HepG2 (cell line): ENCODE results near the gene DUS2. TPM values are rescaled to one million over a fixed set of nuclear protein-coding genes. Genes with fewer than 3 reads are reported as not detected.

ENCODE experiments used
- AGO1 ChIP-seq: fragments of 200-400 bp; formaldehyde crosslinking; IDR thresholded peaks from 2 replicates; pipeline ENCODE4 v1.6.1; 2017; ENCODE audit warnings: mild to moderate bottlenecking, low read depth, low read length, moderate library complexity; ENCODE audit not compliant: poor library complexity, severe bottlenecking
- AKAP8 ChIP-seq: sonication (generic); formaldehyde crosslinking; IDR thresholded peaks from 2 replicates; pipeline ENCODE4 v1.5.1; 2020; ENCODE audit warnings: mild to moderate bottlenecking, missing genetic modification reagents
- CENPT ChIP-seq: sonication (generic); formaldehyde crosslinking; IDR thresholded peaks from 2 replicates; pipeline ENCODE4 v1.8.0; 2022; ENCODE audit warnings: low read depth, mild to moderate bottlenecking, moderate library complexity, missing genetic modification reagents
- E2F5 ChIP-seq: sonication (generic); formaldehyde crosslinking; conservative IDR thresholded peaks from 2 replicates; pipeline ENCODE4 v1.4.0; 2020; ENCODE audit warnings: missing genetic modification reagents
- KAT8 ChIP-seq: IDR thresholded peaks from 2 replicates; pipeline ENCODE4 v1.6.1; 2016; ENCODE audit warnings: missing genetic modification reagents, missing compliant biosample characterization
- MYC ChIP-seq: sonication (generic); formaldehyde crosslinking; IDR thresholded peaks from 2 replicates; pipeline ENCODE4 v1.9.0; 2021; ENCODE audit warnings: missing genetic modification reagents, borderline replicate concordance
- NCOA1 ChIP-seq: sonication (generic); formaldehyde crosslinking; IDR thresholded peaks from 2 replicates; pipeline ENCODE4 v1.9.0; 2021; ENCODE audit warnings: missing genetic modification reagents
- SETDB1 ChIP-seq: sonication (generic); formaldehyde crosslinking; IDR thresholded peaks from 2 replicates; pipeline ENCODE4 v1.5.1; 2020; ENCODE audit warnings: missing genetic modification reagents, mild to moderate bottlenecking, borderline replicate concordance
- SMARCE1 ChIP-seq: fragments of 450-650 bp; IDR thresholded peaks from 2 replicates; pipeline ENCODE4 v1.6.1; 2017; ENCODE audit warnings: borderline replicate concordance
- TCF7L2 ChIP-seq: IDR thresholded peaks from 2 replicates; pipeline ENCODE4 v1.6.1; 2011; ENCODE audit warnings: mild to moderate bottlenecking, low read depth, low read length, moderate library complexity
- THAP9 ChIP-seq: sonication (generic); formaldehyde crosslinking; IDR thresholded peaks from 2 replicates; pipeline ENCODE4; 2020; ENCODE audit warnings: missing genetic modification reagents, mild to moderate bottlenecking, borderline replicate concordance
- TOE1 ChIP-seq: sonication (generic); formaldehyde crosslinking; IDR thresholded peaks from 2 replicates; pipeline ENCODE4 v1.4.0; 2020; ENCODE audit warnings: mild to moderate bottlenecking, missing genetic modification reagents
- YEATS4 ChIP-seq: sonication (generic); formaldehyde crosslinking; IDR thresholded peaks from 2 replicates; pipeline ENCODE4 v1.4.0; 2020; ENCODE audit warnings: missing genetic modification reagents, borderline replicate concordance
- ZFP90 ChIP-seq: sonication (generic); formaldehyde crosslinking; IDR thresholded peaks from 2 replicates; pipeline ENCODE4 v1.8.0; 2022; ENCODE audit warnings: missing genetic modification reagents, mild to moderate bottlenecking, inconsistent platforms, borderline replicate concordance
- ZNF326 ChIP-seq: sonication (generic); formaldehyde crosslinking; IDR thresholded peaks from 2 replicates; pipeline ENCODE4 v1.4.0; 2020; ENCODE audit warnings: missing genetic modification reagents, borderline replicate concordance
- ZNF331 ChIP-seq: sonication (generic); formaldehyde crosslinking; IDR thresholded peaks from 2 replicates; pipeline ENCODE4 v1.4.0; 2020; ENCODE audit warnings: missing genetic modification reagents
- ZNF496 ChIP-seq: sonication (generic); formaldehyde crosslinking; IDR thresholded peaks from 2 replicates; pipeline ENCODE4 v1.8.1; 2023; ENCODE audit warnings: mild to moderate bottlenecking, moderate library complexity, missing genetic modification reagents; ENCODE audit not compliant: insufficient replicate concordance
- ZNF512 ChIP-seq: sonication (generic); formaldehyde crosslinking; IDR thresholded peaks from 2 replicates; pipeline ENCODE4 v1.4.0; 2020; ENCODE audit warnings: mild to moderate bottlenecking, missing genetic modification reagents
- ZNF562 ChIP-seq: sonication (generic); formaldehyde crosslinking; IDR thresholded peaks from 2 replicates; pipeline ENCODE4 v1.8.0; 2022; ENCODE audit warnings: missing genetic modification reagents, borderline replicate concordance
- ZNF567 ChIP-seq: sonication (generic); formaldehyde crosslinking; IDR thresholded peaks from 2 replicates; pipeline ENCODE4 v1.8.1; 2023; ENCODE audit warnings: mild to moderate bottlenecking, missing genetic modification reagents, borderline replicate concordance
- ZNF672 ChIP-seq: sonication (generic); formaldehyde crosslinking; IDR thresholded peaks from 2 replicates; pipeline ENCODE4 v1.8.1; 2022; ENCODE audit warnings: missing genetic modification reagents
- ZNF781 ChIP-seq: sonication (generic); formaldehyde crosslinking; IDR thresholded peaks from 2 replicates; pipeline ENCODE4 v1.5.1; 2020; ENCODE audit warnings: borderline replicate concordance, mild to moderate bottlenecking, missing genetic modification reagents; ENCODE audit errors: not compliant biosample characterization
- ZNF850 ChIP-seq: sonication (generic); formaldehyde crosslinking; conservative IDR thresholded peaks from 2 replicates; pipeline ENCODE4 v1.9.0; 2021; ENCODE audit warnings: mild to moderate bottlenecking, missing genetic modification reagents
- ZNF879 ChIP-seq: sonication (generic); formaldehyde crosslinking; IDR thresholded peaks from 2 replicates; pipeline ENCODE4 v1.8.1; 2023; ENCODE audit warnings: missing genetic modification reagents
- polyA plus RNA-seq, 8 experiments: library from polyadenylated mRNA; depleted of rRNA in 3 of 8; stranded (reverse) in 7 of 8; unstranded in 1 of 8; fragments of >200 nt; fragmentation: Illumina TruSeq in 4 of 8; extraction: Trizol in 4 of 8; gene quantifications; 2 replicates each; pipeline versions ENCODE4 v1.2.1 to v1.2.3, GENCODE V29; 2011 to 2016; ENCODE audit warnings: low read depth in 4 of 8, missing spikeins in 1 of 8, mixed read lengths in 1 of 8; ENCODE audit not compliant: insufficient read depth in 1 of 8
- total RNA-seq, 5 experiments: library from RNA; depleted of rRNA; stranded (reverse); fragments of >200 nt; fragmentation: Illumina TruSeq; extraction: Trizol; gene quantifications; 2 replicates each; pipeline ENCODE4 v1.2.3, GENCODE V29; 2016; ENCODE audit warnings: low read depth in 1 of 5

Gene DUS2
- total and polyA plus RNA-seq, 2 of the 13 experiments (the other 11 are each of a cell fraction or from before 2014, with no cell fraction given): 17.8 to 25.1 TPM

- TF ChIP-seq SETDB1 (CRISPR knock-in tag): no peak
- TF ChIP-seq AGO1: no peak
- TF ChIP-seq CENPT (CRISPR knock-in tag): peak; percentile 80; the same call in 1 of the 2 replicates
- peak; percentile 57 for TF ChIP-seq AKAP8 (CRISPR knock-in tag)
- peak; percentile 97 for TF ChIP-seq THAP9 (CRISPR knock-in tag)
- TF ChIP-seq E2F5: peak; percentile 75; the same call in 1 of the 2 replicates
- no peak; the same call in 1 of the 2 replicates for TF ChIP-seq ZNF567 (CRISPR knock-in tag)
- peak; percentile 95; the same call in 1 of the 2 replicates for TF ChIP-seq TOE1 (CRISPR knock-in tag)
- TF ChIP-seq ZNF781: peak; percentile 97
- no peak for TF ChIP-seq ZNF496 (CRISPR knock-in tag)
- TF ChIP-seq SMARCE1: no peak
- peak; percentile 74; the same call in 1 of the 2 replicates for TF ChIP-seq ZNF850 (CRISPR knock-in tag)
- TF ChIP-seq TCF7L2: no peak
- peak; percentile 98 for TF ChIP-seq ZNF331 (CRISPR knock-in tag)
- peak; percentile 100 for TF ChIP-seq KAT8
- no peak for TF ChIP-seq ZNF672 (CRISPR knock-in tag)
- TF ChIP-seq ZNF879 (CRISPR knock-in tag): no peak
- TF ChIP-seq NCOA1 (CRISPR knock-in tag): no peak; the same call in 1 of the 2 replicates
- TF ChIP-seq ZNF562 (CRISPR knock-in tag): no peak
- TF ChIP-seq ZNF512: no peak; the same call in 1 of the 2 replicates
- no peak; the same call in 1 of the 2 replicates for TF ChIP-seq ZFP90 (CRISPR knock-in tag)
- TF ChIP-seq MYC (CRISPR knock-in tag): peak; percentile 100
- no peak for TF ChIP-seq ZNF326 (CRISPR knock-in tag)
- TF ChIP-seq YEATS4: peak; percentile 96
These were observed at the start of gene DUS2, which contains the start of gene DDX28 (continued) for GRCh38 chr16:68022728-68023537.
